IPS DF 4.7 (cell line): Measurements from ENCODE around the gene KIR3DL3.
"Not testable (repeated sequence)": the region's sequence is repeated elsewhere in the genome, so short reads cannot be mapped to it uniquely, and the experiment has no call there.

Experiments
- DNase-seq: peaks from one replicate; pipeline ENCODE4 v3.0.0-alpha.2; 2013; ENCODE audit warnings: low spot score; ENCODE audit errors: extremely low read depth

The KIR3DL3 gene

GRCh38 chr19:54729416-54730188 is 5.4 kb downstream of the KIR3DL3 start:
- no peak for DNase-seq

- DNase-seq, result no peak
Measured at GRCh38 chr19:54731191-54731590, 6.9 kb downstream of the KIR3DL3 start.

- not testable (repeated sequence) for DNase-seq
Measured at GRCh38 chr19:54738306-54738705, 14.1 kb downstream of the KIR3DL3 start, which contains the start of gene KIR2DL3. Gene KIR2DL3, plus strand, starts transcription at chr19:54738513. Its CDS starts 33 bp downstream, at chr19:54738546.

- no peak for DNase-seq
Measured at GRCh38 chr19:54738715-54739114, 14.5 kb downstream of the KIR3DL3 start.

- no peak for DNase-seq
Measured at GRCh38 chr19:54739587-54740497, 15.6 kb downstream of the KIR3DL3 start.

GRCh38 chr19:54741950-54742349 is 17.7 kb downstream of the KIR3DL3 start:
- DNase-seq, result not testable (repeated sequence)

- not testable (repeated sequence) for DNase-seq
Measured at GRCh38 chr19:54744080-54744479, 19.8 kb downstream of the KIR3DL3 start.

GRCh38 chr19:54747614-54748322 is 23.5 kb downstream of the KIR3DL3 start:
- DNase-seq, result not testable (repeated sequence)

- not testable (repeated sequence) for DNase-seq
Measured at GRCh38 chr19:54750276-54750675, 26.0 kb downstream of the KIR3DL3 start.

GRCh38 chr19:54756204-54757110 is 32.2 kb downstream of the KIR3DL3 start:
- not testable (repeated sequence) for DNase-seq

- not testable (repeated sequence) for DNase-seq
Measured at GRCh38 chr19:54758577-54758976, 34.3 kb downstream of the KIR3DL3 start.

GRCh38 chr19:54764219-54764618 is 40.0 kb downstream of the KIR3DL3 start:
- DNase-seq, result not testable (repeated sequence)

GRCh38 chr19:54766464-54766863 is 42.2 kb downstream of the KIR3DL3 start:
- not testable (repeated sequence) for DNase-seq

- not testable (repeated sequence) for DNase-seq
Measured at GRCh38 chr19:54769646-54770045, 45.4 kb downstream of the KIR3DL3 start, which contains the start of gene KIR2DL1. Gene KIR2DL1, plus strand, starts transcription at chr19:54769793. Its CDS starts 58 bp downstream, at chr19:54769851.

- not testable (repeated sequence) for DNase-seq
Measured at GRCh38 chr19:54770511-54770910, 46.3 kb downstream of the KIR3DL3 start.

- not testable (repeated sequence) for DNase-seq
Measured at GRCh38 chr19:54771018-54771960, 47.0 kb downstream of the KIR3DL3 start.

GRCh38 chr19:54772666-54773065 is 48.4 kb downstream of the KIR3DL3 start:
- not testable (repeated sequence) for DNase-seq

GRCh38 chr19:54775095-54775815 is 51.0 kb downstream of the KIR3DL3 start:
- DNase-seq, result not testable (repeated sequence)
